ENCODE data around the gene SH3D19. TPM values are rescaled to one million over a fixed set of nuclear protein-coding genes. Genes with fewer than 3 reads are reported as not detected.
"Not testable (repeated sequence)": the region's sequence is repeated elsewhere in the genome, so short reads cannot be mapped to it uniquely, and the experiment has no call there.

The SH3D19 gene
- polyA plus RNA-seq, 2 donors = 19.1 to 22.8 TPM

- H3K4me3 ChIP-seq (ENCODE audit: low read depth in 1 of 2, low read length in 2 of 2); H3K27ac ChIP-seq (ENCODE audit: low read depth in 2 of 2, low read length in 1 of 2); H3K27me3 ChIP-seq (ENCODE audit: control insufficient read depth in 1 of 2, insufficient read depth in 2 of 2, low read length in 2 of 2); H3K36me3 ChIP-seq (ENCODE audit: control insufficient read depth in 2 of 2, insufficient read depth in 2 of 2, low read length in 1 of 2); H3K4me1 ChIP-seq (ENCODE audit: control insufficient read depth in 2 of 2, insufficient read depth in 2 of 2, low read length in 1 of 2); H3K9me3 ChIP-seq (ENCODE audit: control insufficient read depth in 2 of 2, insufficient read depth in 1 of 2, low read depth in 1 of 2, low read length in 1 of 2): not testable (repeated sequence)
- 92 to 95% methylated on average over 3 of the region's 3 CpGs for WGBS, 2 donors
Measured at GRCh38 chr4:151136048-151136447, 189.4 kb downstream of the SH3D19 start.

DNA sequence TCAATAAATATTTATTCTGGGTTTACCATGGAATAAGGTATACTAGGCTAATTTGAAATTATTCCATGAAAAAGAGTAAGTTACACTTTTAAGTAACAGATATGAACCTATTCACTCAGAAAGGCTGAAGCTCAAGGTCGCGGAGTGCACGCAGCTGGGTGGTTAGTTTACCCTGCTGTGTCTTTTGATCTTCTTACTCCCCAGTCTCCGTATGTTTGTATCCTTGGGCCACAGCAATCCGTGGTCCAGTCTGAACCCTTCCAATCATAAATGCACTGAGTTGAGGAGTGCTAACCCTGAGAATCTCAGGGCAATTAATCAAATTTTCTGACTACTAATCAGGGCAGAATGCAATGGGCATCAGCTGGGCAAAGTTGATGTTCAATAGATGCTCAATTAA, 192.1 kb downstream of the SH3D19 start:
- H3K36me3 ChIP-seq (ENCODE audit: control insufficient read depth in 2 of 2, insufficient read depth in 2 of 2, low read length in 1 of 2) = no peaks in the 10 kb centered on the region
- no peak overlapping the region for H3K27ac ChIP-seq (ENCODE audit: low read depth in 2 of 2, low read length in 1 of 2)
- H3K4me3 ChIP-seq (ENCODE audit: low read depth in 1 of 2, low read length in 2 of 2) = no peak overlapping the region
- H3K27me3 ChIP-seq (ENCODE audit: control insufficient read depth in 1 of 2, insufficient read depth in 2 of 2, low read length in 2 of 2) = no peaks in the 10 kb centered on the region
- WGBS, 2 donors = 73 to 83% methylated on average over 5 of the region's 5 CpGs
- H3K4me1 ChIP-seq (ENCODE audit: control insufficient read depth in 2 of 2, insufficient read depth in 2 of 2, low read length in 1 of 2) = no peaks in the 10 kb centered on the region
- no peaks in the 10 kb centered on the region for H3K9me3 ChIP-seq (ENCODE audit: control insufficient read depth in 2 of 2, insufficient read depth in 1 of 2, low read depth in 1 of 2, low read length in 1 of 2)

DNA sequence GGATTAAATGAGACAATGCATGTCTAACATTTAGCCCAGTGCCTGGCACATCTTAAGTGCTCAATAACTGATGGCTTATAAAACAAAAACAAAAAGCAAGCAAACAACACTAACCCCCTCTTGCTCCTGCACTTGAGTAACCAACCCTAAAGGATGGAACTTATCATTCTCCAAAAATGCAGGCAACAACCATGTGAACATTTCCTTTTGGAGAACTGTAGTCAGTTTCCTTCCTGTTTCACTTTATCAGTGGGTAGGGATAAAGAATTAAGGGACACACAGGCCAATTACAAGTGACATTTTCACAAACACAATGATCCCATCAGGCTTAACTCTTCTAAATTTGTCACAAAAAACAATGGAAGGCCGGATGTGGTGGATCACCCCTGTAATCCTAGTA, 195.6 kb downstream of the SH3D19 start:
- 72 to 74% methylated on average over 1 of the region's 1 CpG for WGBS, 2 donors
- Histone ChIP-seq H3K4me1 (ENCODE audit: control insufficient read depth in 2 of 2, insufficient read depth in 2 of 2, low read length in 1 of 2) (no peaks in the 10 kb centered on the region), H3K9me3 (ENCODE audit: control insufficient read depth in 2 of 2, insufficient read depth in 1 of 2, low read depth in 1 of 2, low read length in 1 of 2) (no peaks in the 10 kb centered on the region), H3K36me3 (ENCODE audit: control insufficient read depth in 2 of 2, insufficient read depth in 2 of 2, low read length in 1 of 2) (peaks cover 0 to 7% of the 10 kb centered on the region in 2 donors), H3K27ac (ENCODE audit: low read depth in 2 of 2, low read length in 1 of 2) (no peak overlapping the region), H3K4me3 (ENCODE audit: low read depth in 1 of 2, low read length in 2 of 2) (no peak overlapping the region), H3K27me3 (ENCODE audit: control insufficient read depth in 1 of 2, insufficient read depth in 2 of 2, low read length in 2 of 2) (no peaks in the 10 kb centered on the region)

- no peak overlapping the region for H3K4me3 ChIP-seq (ENCODE audit: low read depth in 1 of 2, low read length in 2 of 2)
- H3K36me3 ChIP-seq (ENCODE audit: control insufficient read depth in 2 of 2, insufficient read depth in 2 of 2, low read length in 1 of 2) = no peaks in the 10 kb centered on the region
- H3K27me3 ChIP-seq (ENCODE audit: control insufficient read depth in 1 of 2, insufficient read depth in 2 of 2, low read length in 2 of 2) = no peaks in the 10 kb centered on the region
- WGBS, 2 donors = 41 to 43% methylated on average over 14 of the region's 14 CpGs
- no peaks in the 10 kb centered on the region for H3K9me3 ChIP-seq (ENCODE audit: control insufficient read depth in 2 of 2, insufficient read depth in 1 of 2, low read depth in 1 of 2, low read length in 1 of 2)
- no peak overlapping the region for H3K27ac ChIP-seq (ENCODE audit: low read depth in 2 of 2, low read length in 1 of 2)
- H3K4me1 ChIP-seq (ENCODE audit: control insufficient read depth in 2 of 2, insufficient read depth in 2 of 2, low read length in 1 of 2) = no peaks in the 10 kb centered on the region
Measured at GRCh38 chr4:151117371-151117962, 207.9 kb downstream of the SH3D19 start.

- peaks cover 0 to 3% of the 10 kb centered on the region in 2 donors for H3K36me3 ChIP-seq (ENCODE audit: control insufficient read depth in 2 of 2, insufficient read depth in 2 of 2, low read length in 1 of 2)
- H3K27ac ChIP-seq (ENCODE audit: low read depth in 2 of 2, low read length in 1 of 2) = no peak overlapping the region
- H3K4me3 ChIP-seq (ENCODE audit: low read depth in 1 of 2, low read length in 2 of 2) = no peak overlapping the region
- WGBS, 2 donors = 74 to 81% methylated on average over 5 of the region's 5 CpGs
- no peaks in the 10 kb centered on the region for H3K4me1 ChIP-seq (ENCODE audit: control insufficient read depth in 2 of 2, insufficient read depth in 2 of 2, low read length in 1 of 2)
- H3K27me3 ChIP-seq (ENCODE audit: control insufficient read depth in 1 of 2, insufficient read depth in 2 of 2, low read length in 2 of 2) = no peaks in the 10 kb centered on the region
- H3K9me3 ChIP-seq (ENCODE audit: control insufficient read depth in 2 of 2, insufficient read depth in 1 of 2, low read depth in 1 of 2, low read length in 1 of 2) = no peaks in the 10 kb centered on the region
Measured at GRCh38 chr4:151114986-151115385, 210.4 kb downstream of the SH3D19 start.

- peak overlapping the region in 1 of 2 donors; percentile 4 for H3K27ac ChIP-seq (ENCODE audit: low read depth in 2 of 2, low read length in 1 of 2)
- no peaks in the 10 kb centered on the region for H3K9me3 ChIP-seq (ENCODE audit: control insufficient read depth in 2 of 2, insufficient read depth in 1 of 2, low read depth in 1 of 2, low read length in 1 of 2)
- H3K4me3 ChIP-seq (ENCODE audit: low read depth in 1 of 2, low read length in 2 of 2) = no peak overlapping the region
- peaks cover 0 to 3% of the 10 kb centered on the region in 2 donors for H3K36me3 ChIP-seq (ENCODE audit: control insufficient read depth in 2 of 2, insufficient read depth in 2 of 2, low read length in 1 of 2)
- H3K4me1 ChIP-seq (ENCODE audit: control insufficient read depth in 2 of 2, insufficient read depth in 2 of 2, low read length in 1 of 2) = no peaks in the 10 kb centered on the region
- 47 to 63% methylated on average over 3 of the region's 3 CpGs for WGBS, 2 donors
- no peaks in the 10 kb centered on the region for H3K27me3 ChIP-seq (ENCODE audit: control insufficient read depth in 1 of 2, insufficient read depth in 2 of 2, low read length in 2 of 2)
Measured at GRCh38 chr4:151114338-151114737, 211.1 kb downstream of the SH3D19 start.

DNA sequence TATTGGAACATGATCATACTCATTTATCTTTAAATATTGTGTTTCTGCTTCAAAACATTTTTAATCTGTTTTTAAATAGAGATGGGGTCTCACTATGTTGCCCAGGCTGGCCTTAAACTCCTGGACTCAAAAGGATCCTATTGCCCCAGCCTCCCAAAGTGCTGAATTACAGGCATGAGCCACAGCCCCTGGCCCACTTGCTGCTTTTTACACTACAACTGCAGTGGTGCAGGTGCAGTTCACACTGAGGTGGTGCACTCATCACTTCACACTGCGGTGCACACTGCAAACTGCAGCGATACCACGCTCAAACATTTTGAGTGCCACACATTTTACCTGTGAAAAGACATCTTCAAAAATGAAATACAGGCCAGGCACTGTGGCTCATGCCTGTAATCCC, 215.2 kb downstream of the SH3D19 start:
- H3K36me3 ChIP-seq (ENCODE audit: control insufficient read depth in 2 of 2, insufficient read depth in 2 of 2, low read length in 1 of 2) = peaks cover 3 to 5% of the 10 kb centered on the region in 2 donors
- no peaks in the 10 kb centered on the region for H3K9me3 ChIP-seq (ENCODE audit: control insufficient read depth in 2 of 2, insufficient read depth in 1 of 2, low read depth in 1 of 2, low read length in 1 of 2)
- H3K4me3 ChIP-seq (ENCODE audit: low read depth in 1 of 2, low read length in 2 of 2) = no peak overlapping the region
- no peaks in the 10 kb centered on the region for H3K4me1 ChIP-seq (ENCODE audit: control insufficient read depth in 2 of 2, insufficient read depth in 2 of 2, low read length in 1 of 2)
- 98 to 99% methylated on average over 3 of the region's 3 CpGs for WGBS, 2 donors
- no peak overlapping the region for H3K27ac ChIP-seq (ENCODE audit: low read depth in 2 of 2, low read length in 1 of 2)
- no peaks in the 10 kb centered on the region for H3K27me3 ChIP-seq (ENCODE audit: control insufficient read depth in 1 of 2, insufficient read depth in 2 of 2, low read length in 2 of 2)

DNA sequence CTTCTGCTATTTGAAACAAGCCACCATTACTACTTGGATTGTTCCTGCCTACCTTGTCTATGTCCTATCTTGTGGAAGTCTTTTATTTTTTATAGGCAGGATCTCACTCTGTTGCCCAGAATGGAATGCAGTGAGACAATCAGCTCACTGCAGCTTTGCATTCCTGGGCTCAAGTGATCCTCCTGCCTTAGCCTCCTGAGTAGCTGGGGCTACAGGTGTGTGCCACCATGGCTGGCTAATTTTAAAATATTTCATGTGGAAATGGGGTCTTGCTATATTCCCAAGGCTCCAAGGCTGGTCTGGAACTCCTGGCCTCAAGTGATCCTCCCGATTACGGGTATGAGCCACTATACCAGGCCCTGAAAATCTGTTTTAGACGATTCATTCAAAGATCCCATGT, 218.3 kb downstream of the SH3D19 start:
- WGBS, 2 donors = 94 to 98% methylated on average over 3 of the region's 3 CpGs
- Histone ChIP-seq H3K4me3 (ENCODE audit: low read depth in 1 of 2, low read length in 2 of 2) (no peak overlapping the region), H3K9me3 (ENCODE audit: control insufficient read depth in 2 of 2, insufficient read depth in 1 of 2, low read depth in 1 of 2, low read length in 1 of 2) (no peaks in the 10 kb centered on the region), H3K4me1 (ENCODE audit: control insufficient read depth in 2 of 2, insufficient read depth in 2 of 2, low read length in 1 of 2) (no peaks in the 10 kb centered on the region), H3K27me3 (ENCODE audit: control insufficient read depth in 1 of 2, insufficient read depth in 2 of 2, low read length in 2 of 2) (no peaks in the 10 kb centered on the region), H3K27ac (ENCODE audit: low read depth in 2 of 2, low read length in 1 of 2) (no peak overlapping the region), H3K36me3 (ENCODE audit: control insufficient read depth in 2 of 2, insufficient read depth in 2 of 2, low read length in 1 of 2) (peaks cover 5 to 6% of the 10 kb centered on the region in 2 donors)

GRCh38 chr4:151105454-151106032, 219.9 kb downstream of the SH3D19 start:
- no peaks in the 10 kb centered on the region for H3K27me3 ChIP-seq (ENCODE audit: control insufficient read depth in 1 of 2, insufficient read depth in 2 of 2, low read length in 2 of 2)
- no peak overlapping the region for H3K27ac ChIP-seq (ENCODE audit: low read depth in 2 of 2, low read length in 1 of 2)
- WGBS, 2 donors = 99% methylated on average over 5 of the region's 5 CpGs
- no peak overlapping the region for H3K4me3 ChIP-seq (ENCODE audit: low read depth in 1 of 2, low read length in 2 of 2)
- no peaks in the 10 kb centered on the region for H3K9me3 ChIP-seq (ENCODE audit: control insufficient read depth in 2 of 2, insufficient read depth in 1 of 2, low read depth in 1 of 2, low read length in 1 of 2)
- peaks cover 5 to 6% of the 10 kb centered on the region in 2 donors for H3K36me3 ChIP-seq (ENCODE audit: control insufficient read depth in 2 of 2, insufficient read depth in 2 of 2, low read length in 1 of 2)
- no peaks in the 10 kb centered on the region for H3K4me1 ChIP-seq (ENCODE audit: control insufficient read depth in 2 of 2, insufficient read depth in 2 of 2, low read length in 1 of 2)

DNA sequence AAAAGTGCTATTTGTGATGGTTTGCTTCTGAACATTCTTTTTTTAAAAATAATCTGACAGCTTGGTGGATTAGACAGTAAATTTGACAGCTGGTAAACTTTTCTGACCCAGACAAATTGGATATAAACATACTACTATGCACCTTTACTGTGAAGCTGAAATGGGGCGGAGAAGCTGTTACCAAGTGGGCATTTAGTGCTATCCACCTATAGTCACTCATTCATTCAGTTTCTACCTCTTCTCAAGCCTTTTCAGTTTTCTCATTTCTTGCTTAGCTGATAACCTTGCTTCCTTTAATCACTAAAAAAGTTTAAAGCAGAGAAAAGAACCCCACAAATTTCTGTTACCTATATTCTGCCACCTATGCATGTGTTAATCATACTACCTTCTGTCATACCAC, 220.8 kb downstream of the SH3D19 start:
- no peak overlapping the region for H3K4me3 ChIP-seq (ENCODE audit: low read depth in 1 of 2, low read length in 2 of 2)
- H3K9me3 ChIP-seq (ENCODE audit: control insufficient read depth in 2 of 2, insufficient read depth in 1 of 2, low read depth in 1 of 2, low read length in 1 of 2) = no peaks in the 10 kb centered on the region
- peaks cover 4 to 5% of the 10 kb centered on the region in 2 donors for H3K36me3 ChIP-seq (ENCODE audit: control insufficient read depth in 2 of 2, insufficient read depth in 2 of 2, low read length in 1 of 2)
- H3K27ac ChIP-seq (ENCODE audit: low read depth in 2 of 2, low read length in 1 of 2) = no peak overlapping the region
- 96 to 97% methylated on average over 1 of the region's 1 CpG for WGBS, 2 donors
- no peaks in the 10 kb centered on the region for H3K27me3 ChIP-seq (ENCODE audit: control insufficient read depth in 1 of 2, insufficient read depth in 2 of 2, low read length in 2 of 2)
- H3K4me1 ChIP-seq (ENCODE audit: control insufficient read depth in 2 of 2, insufficient read depth in 2 of 2, low read length in 1 of 2) = no peaks in the 10 kb centered on the region
